Neuronal stem cell (in vitro differentiated cells): ENCODE data around the gene MTA3.

Experiments used
- DNase-seq: peaks from one replicate; pipeline ENCODE4 v3.0.0-alpha.2; 2013; ENCODE audit warnings: low spot score
- H2AFZ ChIP-seq: one replicate; pipeline ENCODE4 v1.6.1; 2013; ENCODE audit warnings: mild to moderate bottlenecking, low read length, inconsistent platforms
- H2AK5ac ChIP-seq: 2 replicates; pipeline ENCODE4 v1.6.1; 2013; ENCODE audit warnings: low read depth, mild to moderate bottlenecking, inconsistent platforms, low read length, moderate library complexity, mixed read lengths
- H2BK120ac ChIP-seq: 2 replicates; pipeline ENCODE4 v1.6.1; 2013; ENCODE audit warnings: low read depth, mild to moderate bottlenecking, inconsistent platforms, low read length, moderate library complexity, mixed read lengths
- H2BK12ac ChIP-seq: one replicate; pipeline ENCODE4 v1.6.1; 2013; ENCODE audit warnings: low read length, inconsistent platforms
- H2BK15ac ChIP-seq: 2 replicates; pipeline ENCODE4 v1.6.1; 2013; ENCODE audit warnings: mild to moderate bottlenecking, low read length, inconsistent platforms, mixed read lengths
- H2BK5ac ChIP-seq: one replicate; pipeline ENCODE4 v1.6.1; 2013; ENCODE audit warnings: inconsistent platforms, mild to moderate bottlenecking, low read length, moderate library complexity
- H3K14ac ChIP-seq: one replicate; pipeline ENCODE4 v1.6.1; 2013; ENCODE audit warnings: low read length, inconsistent platforms
- H3K18ac ChIP-seq: 2 replicates; pipeline ENCODE4 v1.6.1; 2013; ENCODE audit warnings: low read length, inconsistent platforms
- H3K23ac ChIP-seq: 2 replicates; pipeline ENCODE4 v1.6.1; 2013; ENCODE audit warnings: low read depth, mild to moderate bottlenecking, mixed read lengths, low read length, inconsistent platforms; ENCODE audit not compliant: poor library complexity
- H3K27ac ChIP-seq: replicated peaks from 3 replicates; pipeline ENCODE4 v1.5.1; 2013; ENCODE audit warnings: low read length, inconsistent platforms
- H3K27me3 ChIP-seq, 3 experiments: 2 replicates each; pipeline ENCODE4 v1.6.1; 2013; ENCODE audit warnings: low read length in 3 of 3, mild to moderate bottlenecking in 2 of 3, inconsistent platforms in 1 of 3, low read depth in 1 of 3, mixed read lengths in 1 of 3, moderate library complexity in 1 of 3; ENCODE audit not compliant: control insufficient read depth in 3 of 3, insufficient read depth in 3 of 3
- H3K36me3 ChIP-seq, 2 donors: replicated peaks in 1 of 2; 2 replicates each; pipeline ENCODE4 v1.6.1; 2013; ENCODE audit warnings: low read length in 2 of 2; ENCODE audit not compliant: control insufficient read depth in 2 of 2, insufficient read depth in 2 of 2
- H3K4ac ChIP-seq: 2 replicates; pipeline ENCODE4 v1.6.1; 2013; ENCODE audit warnings: inconsistent platforms, mild to moderate bottlenecking, low read length, moderate library complexity
- H3K4me1 ChIP-seq, 2 donors: 1 replicate in 1 of 2; 2 replicates in 1 of 2; pipeline ENCODE4 v1.6.1; 2013; ENCODE audit warnings: low read length in 2 of 2, low read depth in 1 of 2; ENCODE audit not compliant: control insufficient read depth in 2 of 2, insufficient read depth in 1 of 2
- H3K4me2 ChIP-seq: one replicate; pipeline ENCODE4 v1.6.1; 2013; ENCODE audit warnings: mild to moderate bottlenecking, low read length, inconsistent platforms; ENCODE audit not compliant: insufficient read depth, poor library complexity, severe bottlenecking
- H3K4me3 ChIP-seq, 2 donors: 2 replicates each; pipeline ENCODE4 v1.5.1; 2013; ENCODE audit warnings: low read length in 2 of 2, mild to moderate bottlenecking in 2 of 2, inconsistent platforms in 1 of 2, moderate library complexity in 1 of 2
- H3K79me1 ChIP-seq: one replicate; pipeline ENCODE4 v1.6.1; 2013; ENCODE audit warnings: low read depth, mild to moderate bottlenecking, inconsistent platforms, low read length, moderate library complexity
- H3K9ac ChIP-seq: one replicate; pipeline ENCODE4 v1.6.1; 2013; ENCODE audit warnings: mild to moderate bottlenecking, low read depth, low read length, inconsistent platforms; ENCODE audit not compliant: poor library complexity
- H3K9me3 ChIP-seq, 2 donors: replicated peaks in 1 of 2; 2 replicates each; pipeline versions ENCODE3 to v1.6.1; 2013; ENCODE audit warnings: low read length in 2 of 2, mild to moderate bottlenecking in 2 of 2, inconsistent platforms in 1 of 2, low read depth in 1 of 2, mixed read lengths in 1 of 2, moderate library complexity in 1 of 2; ENCODE audit not compliant: control insufficient read depth in 2 of 2, insufficient read depth in 1 of 2
- H4K8ac ChIP-seq: one replicate; pipeline ENCODE4 v1.6.1; 2013; ENCODE audit warnings: low read depth, mild to moderate bottlenecking, inconsistent platforms, low read length, moderate library complexity
- H4K91ac ChIP-seq: one replicate; pipeline ENCODE4 v1.6.1; 2013; ENCODE audit warnings: low read length, low read depth, mild to moderate bottlenecking, inconsistent platforms; ENCODE audit not compliant: poor library complexity
- WGBS, 2 donors: extraction: QIAGEN DNeasy Blood & Tissue Kit; methylation state at CpG; one replicate each; pipeline ENCODE4 v1.1.7; 2013; ENCODE audit warnings: missing lambda C conversion rate in 2 of 2, mixed read lengths in 1 of 2; ENCODE audit not compliant: insufficient read length in 2 of 2, insufficient replicate concordance in 1 of 2; ENCODE audit errors: extremely low coverage in 2 of 2; 5-methylcytosine and 5-hydroxymethylcytosine counted together

Gene MTA3

DNA sequence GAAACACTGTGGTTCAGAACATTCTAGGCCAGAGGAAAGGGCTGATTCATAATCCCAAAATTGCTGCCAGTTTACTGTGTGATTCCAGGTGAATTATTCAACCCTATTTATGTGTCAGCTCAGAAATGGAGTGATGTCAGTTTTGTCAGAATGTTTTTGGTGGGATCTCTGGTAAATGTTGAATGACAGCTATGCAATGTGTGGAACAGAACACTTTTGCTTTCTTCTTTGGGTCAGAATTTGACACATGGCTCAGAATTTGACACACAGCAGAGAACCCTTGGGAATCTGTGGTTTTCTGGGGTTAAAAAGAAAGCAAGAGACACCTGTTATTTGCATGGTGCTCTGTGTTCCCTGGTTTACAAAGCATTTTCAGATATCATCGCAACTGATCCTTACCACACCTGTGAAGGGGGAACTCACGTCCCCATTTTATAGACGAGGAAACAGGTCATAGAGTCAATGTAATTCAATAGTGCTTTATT, 1.6 kb upstream of the MTA3 start:
- H3K4me3 ChIP-seq = no peak overlapping the region
- peaks cover 0 to 2% of the 10 kb centered on the region in 2 donors for H3K9me3 ChIP-seq
- peaks cover 0 to 7% (median 0%) of the 10 kb centered on the region in 3 experiments for H3K27me3 ChIP-seq
- H3K36me3 ChIP-seq = peaks cover 0 to 12% of the 10 kb centered on the region in 2 donors
- no peak overlapping the region for H2BK5ac ChIP-seq
- H3K4me2 ChIP-seq = no peak overlapping the region
- H2AFZ ChIP-seq = no peak overlapping the region
- H3K4ac ChIP-seq = no peak overlapping the region
- H3K18ac ChIP-seq = no peak overlapping the region
- peaks cover 6 to 12% of the 10 kb centered on the region in 2 donors for H3K4me1 ChIP-seq
- H4K91ac ChIP-seq = no peak overlapping the region
- H2AK5ac ChIP-seq = no peak overlapping the region
- peaks cover 1% of the 10 kb centered on the region for H3K79me1 ChIP-seq
- DNase-seq = no peak
- H3K9ac ChIP-seq = no peak overlapping the region
- no peak overlapping the region for H3K14ac ChIP-seq
- H3K23ac ChIP-seq = no peak overlapping the region
- WGBS, 2 donors = no CpG with 5 or more reads among the region's 3 CpGs
- no peak overlapping the region for H3K27ac ChIP-seq
- no peak overlapping the region for H2BK120ac ChIP-seq
- H2BK15ac ChIP-seq = no peak overlapping the region
- no peak overlapping the region for H4K8ac ChIP-seq
- H2BK12ac ChIP-seq = no peak overlapping the region

GRCh38 chr2:42567364-42567763, 1.1 kb upstream of the MTA3 start:
- no peak overlapping the region for H3K14ac ChIP-seq
- no peak overlapping the region for H3K4ac ChIP-seq
- peaks cover 0 to 14% of the 10 kb centered on the region in 2 donors for H3K36me3 ChIP-seq
- H2BK15ac ChIP-seq = no peak overlapping the region
- H3K4me1 ChIP-seq = peaks cover 6 to 12% of the 10 kb centered on the region in 2 donors
- H2BK120ac ChIP-seq = no peak overlapping the region
- H4K91ac ChIP-seq = no peak overlapping the region
- no peak overlapping the region for H3K27ac ChIP-seq
- H3K4me3 ChIP-seq = peak overlapping the region in 1 of 2 donors; percentile 96
- DNase-seq = no peak
- no peak overlapping the region for H2BK12ac ChIP-seq
- H3K23ac ChIP-seq = no peak overlapping the region
- no peak overlapping the region for H2AK5ac ChIP-seq
- H3K9me3 ChIP-seq = peaks cover 0 to 2% of the 10 kb centered on the region in 2 donors
- H2BK5ac ChIP-seq = no peak overlapping the region
- H3K18ac ChIP-seq = no peak overlapping the region
- H3K9ac ChIP-seq = no peak overlapping the region
- H3K4me2 ChIP-seq = no peak overlapping the region
- H3K79me1 ChIP-seq = peaks cover 1% of the 10 kb centered on the region
- H3K27me3 ChIP-seq = peaks cover 0 to 6% (median 0%) of the 10 kb centered on the region in 3 experiments
- WGBS, 2 donors = no CpG with 5 or more reads among the region's 7 CpGs
- peak overlapping the region; percentile 94 for H2AFZ ChIP-seq
- no peak overlapping the region for H4K8ac ChIP-seq

DNA sequence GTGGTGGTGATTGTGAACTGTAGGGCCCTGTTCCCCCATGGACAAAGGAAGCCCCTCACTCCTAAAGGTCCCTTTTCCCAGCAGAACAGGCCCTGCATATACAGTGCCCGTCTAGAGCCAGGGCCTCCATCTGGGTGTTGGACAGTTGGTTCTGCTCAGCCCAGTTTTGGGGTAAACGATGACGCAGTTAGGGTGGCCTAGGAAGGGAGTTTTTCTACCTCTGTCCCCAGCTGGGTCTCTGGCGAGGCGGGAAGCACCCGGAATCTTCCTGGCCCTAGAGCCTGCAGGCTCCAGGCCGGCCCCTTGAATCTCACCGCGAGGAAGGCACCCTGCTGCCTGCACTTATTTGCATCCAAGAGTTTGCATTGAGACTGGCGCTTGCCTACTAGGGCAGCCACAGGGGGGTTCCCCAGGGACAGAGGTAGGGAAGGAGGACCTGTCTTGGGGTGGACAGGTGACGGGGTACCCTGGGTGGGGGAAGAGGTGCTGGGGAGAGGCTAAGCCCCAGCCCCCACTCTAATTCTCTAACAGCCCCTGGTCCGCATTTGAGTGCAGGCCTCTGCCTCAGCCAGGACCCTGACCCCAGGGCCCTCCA, 529 bp upstream of the MTA3 start:
- Histone ChIP-seq H3K36me3 (peaks cover 0 to 20% of the 10 kb centered on the region in 2 donors), H3K4me3 (peak overlapping the region in 1 of 2 donors; percentile 96), H3K14ac (no peak overlapping the region), H2BK120ac (no peak overlapping the region), H3K79me1 (peaks cover 1% of the 10 kb centered on the region), H3K27me3 (peaks cover 0 to under 1% (median 0%) of the 10 kb centered on the region in 3 experiments), H2AFZ (peak overlapping the region; percentile 94), H3K23ac (no peak overlapping the region), H4K8ac (no peak overlapping the region), H3K27ac (peak overlapping the region; percentile 72), H3K9ac (no peak overlapping the region), H2BK12ac (no peak overlapping the region), H3K18ac (peak overlapping the region; percentile 76), H2BK15ac (no peak overlapping the region), H4K91ac (no peak overlapping the region), H3K9me3 (peaks cover 0 to 2% of the 10 kb centered on the region in 2 donors), H2AK5ac (peak overlapping the region; percentile 6), H3K4me1 (peaks cover 6 to 12% of the 10 kb centered on the region in 2 donors), H2BK5ac (no peak overlapping the region), H3K4me2 (peak overlapping the region; percentile 58), H3K4ac (no peak overlapping the region)
- no CpG with 5 or more reads among the region's 12 CpGs for WGBS, 2 donors
- peak; percentile 50 for DNase-seq

DNA sequence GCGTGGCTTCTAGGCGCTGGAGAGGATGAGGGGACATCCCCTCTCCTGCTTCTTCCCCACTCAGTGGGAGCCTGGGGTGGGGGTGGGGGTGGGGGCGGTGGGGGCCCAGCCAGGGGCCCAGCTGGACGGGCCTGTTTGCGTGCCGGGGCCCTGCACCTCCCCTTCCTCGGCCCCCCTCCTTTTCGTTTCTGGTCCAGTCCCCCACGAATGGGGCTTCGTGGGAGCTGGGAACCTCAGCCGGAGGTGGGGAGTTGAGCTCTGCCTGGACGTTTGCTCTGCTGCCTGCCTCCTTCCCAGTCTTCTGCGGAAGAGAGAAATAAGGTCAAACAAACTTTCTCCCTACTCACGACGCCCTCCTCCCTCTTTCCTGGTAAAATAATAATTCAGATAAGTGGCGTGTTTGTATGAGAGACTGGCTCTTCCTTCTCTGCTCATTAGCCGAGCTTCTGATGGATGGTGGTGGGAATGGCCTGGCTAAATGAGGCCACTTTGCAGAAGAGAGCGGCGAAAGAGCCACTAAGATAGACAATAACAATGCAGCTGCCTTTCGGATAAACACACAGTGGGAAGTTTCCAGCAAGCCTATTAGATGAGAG, 782 bp downstream of the MTA3 start:
- no peaks in the 10 kb centered on the region for H3K27me3 ChIP-seq
- H3K4me3 ChIP-seq = peak overlapping the region; percentile 93 to 96
- peaks cover 0 to 26% of the 10 kb centered on the region in 2 donors for H3K36me3 ChIP-seq
- peak overlapping the region; percentile 93 for H2BK5ac ChIP-seq
- H2BK120ac ChIP-seq = peak overlapping the region; percentile 56
- H3K14ac ChIP-seq = peak overlapping the region; percentile 63
- no peak overlapping the region for H3K23ac ChIP-seq
- peak overlapping the region; percentile 92 for H2AFZ ChIP-seq
- no peak overlapping the region for H4K8ac ChIP-seq
- peak overlapping the region; percentile 64 for H3K4me2 ChIP-seq
- H3K9ac ChIP-seq = peak overlapping the region; percentile 95
- peak overlapping the region; percentile 9 for H2BK15ac ChIP-seq
- WGBS, 2 donors = no CpG with 5 or more reads among the region's 20 CpGs
- H3K4ac ChIP-seq = peak overlapping the region; percentile 93
- H3K9me3 ChIP-seq = peaks cover 0 to under 1% of the 10 kb centered on the region in 2 donors
- H2AK5ac ChIP-seq = peak overlapping the region; percentile 90
- no peak overlapping the region for H2BK12ac ChIP-seq
- H3K79me1 ChIP-seq = peaks cover 1% of the 10 kb centered on the region
- peaks cover 6 to 12% of the 10 kb centered on the region in 2 donors for H3K4me1 ChIP-seq
- H3K27ac ChIP-seq = peak overlapping the region; percentile 80
- H3K18ac ChIP-seq = peak overlapping the region; percentile 98
- no peak for DNase-seq
- H4K91ac ChIP-seq = no peak overlapping the region
